Naive thymus-derived CD4-positive, alpha-beta T cell (primary cell): Measurements from ENCODE around the gene KCNIP3. TPM values are rescaled to one million over a fixed set of nuclear protein-coding genes. Genes with fewer than 3 reads are reported as not detected.
A peak's percentile ranks its signal among the peaks of the same experiment; 100 is the strongest.
"Not testable (repeated sequence)": the region's sequence is repeated elsewhere in the genome, so short reads cannot be mapped to it uniquely, and the experiment has no call there.

Source experiments
- ATAC-seq: fragments of 150-1000 bp; cut with Tn5 transposase; 2 replicates; pipeline ENCODE4 v1.10.0; 2021; ENCODE audit warnings: mild to moderate bottlenecking, moderate library complexity
- CTCF ChIA-PET: fragments of 350-600 bp; sonication (Branson Sonifier 250); formaldehyde crosslinking; loops from one replicate; lab custom pipeline; 2021; ENCODE audit warnings: antibody characterized with exemption; lab: Charles Lee
- POLR2A ChIA-PET: fragments of 350-600 bp; sonication (Branson Sonifier 250); formaldehyde crosslinking; loops from one replicate; lab custom pipeline; 2021; ENCODE audit warnings: antibody characterized with exemption, inconsistent platforms; lab: Charles Lee
- DNase-seq, 9 donors: peaks; one replicate each; pipeline versions ENCODE4 v3.0.0 to v3.0.0-alpha.2; 2020 to 2022; ENCODE audit warnings: mixed read lengths in 1 of 9
- H3K27ac ChIP-seq: one replicate; pipeline ENCODE4 v1.7.0; 2013; ENCODE audit warnings: mild to moderate bottlenecking, low read depth, low read length, moderate library complexity
- H3K27me3 ChIP-seq, 2 donors: one replicate each; pipeline ENCODE4 v1.7.0; 2013; ENCODE audit warnings: low read length in 2 of 2, mild to moderate bottlenecking in 2 of 2, moderate library complexity in 2 of 2; ENCODE audit not compliant: control insufficient read depth in 2 of 2, insufficient read depth in 2 of 2
- H3K36me3 ChIP-seq, 3 experiments: 1 replicate in 2 of 3; 2 replicates in 1 of 3; pipeline ENCODE4 v1.7.0; 2013; ENCODE audit warnings: low read length in 3 of 3, mild to moderate bottlenecking in 3 of 3, moderate library complexity in 1 of 3; ENCODE audit not compliant: insufficient read depth in 3 of 3, control insufficient read depth in 2 of 3
- H3K4me1 ChIP-seq, 2 donors: one replicate each; pipeline ENCODE4 v1.7.0; 2013; ENCODE audit warnings: low read length in 2 of 2, mild to moderate bottlenecking in 2 of 2, moderate library complexity in 1 of 2; ENCODE audit not compliant: control insufficient read depth in 2 of 2, insufficient read depth in 2 of 2
- H3K4me3 ChIP-seq: 2 replicates; pipeline ENCODE4 v1.7.0; 2013; ENCODE audit warnings: mild to moderate bottlenecking, low read length
- H3K9me3 ChIP-seq, 3 experiments: 1 replicate in 2 of 3; 2 replicates in 1 of 3; pipeline ENCODE4 v1.7.0; 2013; ENCODE audit warnings: low read length in 3 of 3; ENCODE audit not compliant: control insufficient read depth in 2 of 3
- H3K27ac Mint-ChIP-seq, 9 donors: one replicate each; pipeline ENCODE4 v1.8.0; 2020 to 2022; ENCODE audit warnings: mixed read lengths in 9 of 9, mild to moderate bottlenecking in 8 of 9, moderate library complexity in 5 of 9, inconsistent platforms in 2 of 9
- H3K27me3 Mint-ChIP-seq, 5 donors: one replicate each; pipeline ENCODE4 v1.8.0; 2021 to 2022; ENCODE audit warnings: mixed read lengths in 5 of 5, mild to moderate bottlenecking in 1 of 5
- H3K36me3 Mint-ChIP-seq, 5 donors: one replicate each; pipeline ENCODE4 v1.8.0; 2020 to 2022; ENCODE audit warnings: mixed read lengths in 5 of 5, mild to moderate bottlenecking in 3 of 5, inconsistent platforms in 1 of 5
- H3K4me1 Mint-ChIP-seq, 7 donors: one replicate each; pipeline ENCODE4 v1.8.0; 2020 to 2022; ENCODE audit warnings: mixed read lengths in 7 of 7, mild to moderate bottlenecking in 3 of 7, inconsistent platforms in 1 of 7
- H3K4me3 Mint-ChIP-seq, 10 donors: one replicate each; pipeline ENCODE4 v1.8.0; 2020 to 2022; ENCODE audit warnings: mild to moderate bottlenecking in 10 of 10, mixed read lengths in 10 of 10, moderate library complexity in 6 of 10, inconsistent platforms in 2 of 10
- H3K9me3 Mint-ChIP-seq, 11 donors: one replicate each; pipeline ENCODE4 v1.8.0; 2020 to 2022; ENCODE audit warnings: mixed read lengths in 11 of 11, mild to moderate bottlenecking in 4 of 11, inconsistent platforms in 1 of 11, moderate library complexity in 1 of 11
- intact Hi-C, 2 donors: fragments of 100-400 bp; cut with micrococcal nuclease; formaldehyde crosslinking; loops; one replicate each; pipeline ENCODE4 v1.15.1; 2023
- polyA plus RNA-seq, 2 donors: library from polyadenylated mRNA; unstranded; fragments of 300-500 nt; fragmentation: Illumina TruSeq; gene quantifications; one replicate each; pipeline ENCODE4 v1.2.3, GENCODE V29; 2021
- total RNA-seq, 6 experiments: library from RNA in 5 of 6; stranded (reverse) in 5 of 6; gene quantifications; 1 replicate in 5 of 6; 2 replicates in 1 of 6; pipeline ENCODE4 v1.2.3 and lab custom pipeline; 2021 to 2026

The KCNIP3 gene
- total and polyA plus RNA-seq, 7 experiments from 2014 or later, result 1.0 TPM; not detected in 6

- Mint-ChIP-seq H3K9me3 (peaks cover 0 to 4% (median 2%) of the 10 kb centered on the region in 11 donors), H3K36me3 (peaks cover 0 to 4% (median 0%) of the 10 kb centered on the region in 5 donors), H3K27ac (no peak overlapping the region), H3K4me1 (no peaks in the 10 kb centered on the region), H3K27me3 (peaks cover 0 to 29% (median 11%) of the 10 kb centered on the region in 5 donors), H3K4me3 (no peak overlapping the region)
- H3K9me3 ChIP-seq, result no peaks in the 10 kb centered on the region
- ATAC-seq (no peak), DNase-seq (no peak)
- no peaks in the 10 kb centered on the region for H3K4me1 ChIP-seq
- POLR2A ChIA-PET, result no interaction called here
- H3K27ac ChIP-seq, result no peak overlapping the region
- CTCF ChIA-PET, result no interaction called here
- no peak overlapping the region for H3K4me3 ChIP-seq
- no peaks in the 10 kb centered on the region for H3K36me3 ChIP-seq
- intact Hi-C loops, result no loop called here
- no peaks in the 10 kb centered on the region for H3K27me3 ChIP-seq
Measured at GRCh38 chr2:95265182-95265581, 32.0 kb upstream of the KCNIP3 start.

- CTCF ChIA-PET, result no interaction called here
Measured at GRCh38 chr2:95266781-95267430, 30.2 kb upstream of the KCNIP3 start.

GRCh38 chr2:95267458-95268210 is 29.5 kb upstream of the KCNIP3 start:
- Mint-ChIP-seq H3K27ac (no peak overlapping the region), H3K27me3 (peaks cover 0 to 22% (median 7%) of the 10 kb centered on the region in 5 donors), H3K4me3 (no peak overlapping the region), H3K9me3 (no peaks in the 10 kb centered on the region), H3K4me1 (no peaks in the 10 kb centered on the region), H3K36me3 (no peaks in the 10 kb centered on the region)
- DNase-seq (no peak), ATAC-seq (no peak)
- Histone ChIP-seq H3K9me3 (no peaks in the 10 kb centered on the region), H3K36me3 (no peaks in the 10 kb centered on the region), H3K4me3 (no peak overlapping the region), H3K27ac (no peak overlapping the region), H3K4me1 (no peaks in the 10 kb centered on the region), H3K27me3 (no peaks in the 10 kb centered on the region)
- CTCF ChIA-PET, result no interaction called here
- POLR2A ChIA-PET, result no interaction called here
- intact Hi-C loops, result no loop called here

More at GRCh38 chr2:95266781-95267430, 30.2 kb upstream of the KCNIP3 start:
- intact Hi-C loops, result no loop called here
- Histone ChIP-seq H3K27ac (no peak overlapping the region), H3K4me1 (no peaks in the 10 kb centered on the region), H3K36me3 (no peaks in the 10 kb centered on the region), H3K4me3 (no peak overlapping the region), H3K27me3 (no peaks in the 10 kb centered on the region), H3K9me3 (no peaks in the 10 kb centered on the region)
- no peak overlapping the region for H3K4me3 Mint-ChIP-seq
- no peak overlapping the region for H3K27ac Mint-ChIP-seq
- no peaks in the 10 kb centered on the region for H3K9me3 Mint-ChIP-seq
- peaks cover 0 to 22% (median 7%) of the 10 kb centered on the region in 5 donors for H3K27me3 Mint-ChIP-seq
- no peaks in the 10 kb centered on the region for H3K36me3 Mint-ChIP-seq
- POLR2A ChIA-PET, result no interaction called here
- H3K4me1 Mint-ChIP-seq, result no peaks in the 10 kb centered on the region
- no peak for DNase-seq
- no peak for ATAC-seq

- DNase-seq, result no peak
- ChIA-PET POLR2A (no interaction called here), CTCF (no interaction called here)
- H3K36me3 ChIP-seq, result no peaks in the 10 kb centered on the region
- no peak overlapping the region for H3K4me3 ChIP-seq
- H3K4me1 Mint-ChIP-seq, result no peaks in the 10 kb centered on the region
- H3K4me1 ChIP-seq, result no peaks in the 10 kb centered on the region
- ATAC-seq, result no peak
- H3K36me3 Mint-ChIP-seq, result no peaks in the 10 kb centered on the region
- H3K9me3 ChIP-seq, result no peaks in the 10 kb centered on the region
- peaks cover 0 to 22% (median 4%) of the 10 kb centered on the region in 5 donors for H3K27me3 Mint-ChIP-seq
- H3K27me3 ChIP-seq, result no peaks in the 10 kb centered on the region
- H3K27ac ChIP-seq, result no peak overlapping the region
- no peak overlapping the region for H3K27ac Mint-ChIP-seq
- intact Hi-C loops, result no loop called here
- no peaks in the 10 kb centered on the region for H3K9me3 Mint-ChIP-seq
- H3K4me3 Mint-ChIP-seq, result no peak overlapping the region
Measured at GRCh38 chr2:95268211-95269035, 28.7 kb upstream of the KCNIP3 start.

- ATAC-seq (no peak), DNase-seq (peak in 1 of 9 donors; percentile 12)
- Histone ChIP-seq H3K9me3 (no peaks in the 10 kb centered on the region), H3K27me3 (no peaks in the 10 kb centered on the region), H3K4me1 (no peaks in the 10 kb centered on the region), H3K4me3 (no peak overlapping the region), H3K36me3 (no peaks in the 10 kb centered on the region), H3K27ac (no peak overlapping the region)
- Mint-ChIP-seq H3K27me3 (peaks cover 0 to 22% (median 4%) of the 10 kb centered on the region in 5 donors), H3K27ac (no peak overlapping the region), H3K4me1 (no peaks in the 10 kb centered on the region), H3K9me3 (no peaks in the 10 kb centered on the region), H3K4me3 (no peak overlapping the region), H3K36me3 (no peaks in the 10 kb centered on the region)
- ChIA-PET POLR2A (no interaction called here), CTCF (no interaction called here)
- intact Hi-C loops, result no loop called here
Measured at GRCh38 chr2:95269036-95269680, 28.0 kb upstream of the KCNIP3 start.

- ATAC-seq, CTCF ChIA-PET, H3K4me3 Mint-ChIP-seq: not testable (repeated sequence)
Measured at GRCh38 chr2:95269745-95270144, 27.4 kb upstream of the KCNIP3 start.

More at GRCh38 chr2:95269745-95270144, 27.4 kb upstream of the KCNIP3 start:
- H3K36me3 ChIP-seq, H3K4me1 Mint-ChIP-seq, H3K4me1 ChIP-seq, intact Hi-C loops, POLR2A ChIA-PET, DNase-seq, H3K27ac ChIP-seq, H3K27me3 ChIP-seq, H3K9me3 ChIP-seq, H3K27ac Mint-ChIP-seq, H3K36me3 Mint-ChIP-seq, H3K9me3 Mint-ChIP-seq, H3K4me3 ChIP-seq: not testable (repeated sequence)
- peaks cover 0 to 22% (median 4%) of the 10 kb centered on the region in 5 donors for H3K27me3 Mint-ChIP-seq
